Measurements from ENCODE around the gene NAGA.

NAGA gene

DNA sequence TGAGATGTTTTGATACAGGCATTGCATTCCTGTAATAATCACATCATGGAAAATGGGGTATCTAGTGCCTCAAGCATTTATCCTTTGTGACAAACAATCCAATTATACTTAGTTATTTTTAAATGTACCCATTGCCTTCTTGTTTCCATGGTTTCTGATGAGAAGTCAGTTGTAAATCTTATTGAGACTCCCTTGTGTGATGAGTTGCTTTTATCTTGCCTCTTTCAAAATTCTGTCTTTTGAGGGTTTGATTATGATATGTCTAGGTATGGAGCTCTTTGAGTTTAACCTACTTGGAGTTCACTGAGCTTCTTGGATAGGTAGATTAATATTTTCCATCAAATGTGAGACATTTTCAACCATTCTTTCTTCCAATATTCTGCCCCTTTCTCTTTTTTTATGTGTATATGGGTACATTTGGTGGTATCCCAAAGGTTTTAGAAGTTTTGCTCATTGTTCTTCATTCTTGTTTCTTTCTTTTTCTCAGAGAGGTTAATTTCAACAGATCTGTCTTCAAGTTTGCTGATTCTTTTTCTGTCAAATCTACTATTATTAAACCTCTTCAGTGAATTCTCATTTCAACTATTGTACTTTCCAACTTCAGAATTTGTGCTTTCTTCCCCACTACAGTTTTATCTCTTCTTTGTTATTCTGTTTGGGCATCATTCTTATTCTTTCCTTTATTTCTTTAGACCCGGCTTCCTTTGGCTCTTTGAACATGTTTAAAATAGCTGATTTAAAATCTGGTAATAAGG lies 13.7 kb downstream of the NAGA start:
- no peak overlapping the region for H3K27ac ChIP-seq
- TF ChIP-seq, protein P1, sequence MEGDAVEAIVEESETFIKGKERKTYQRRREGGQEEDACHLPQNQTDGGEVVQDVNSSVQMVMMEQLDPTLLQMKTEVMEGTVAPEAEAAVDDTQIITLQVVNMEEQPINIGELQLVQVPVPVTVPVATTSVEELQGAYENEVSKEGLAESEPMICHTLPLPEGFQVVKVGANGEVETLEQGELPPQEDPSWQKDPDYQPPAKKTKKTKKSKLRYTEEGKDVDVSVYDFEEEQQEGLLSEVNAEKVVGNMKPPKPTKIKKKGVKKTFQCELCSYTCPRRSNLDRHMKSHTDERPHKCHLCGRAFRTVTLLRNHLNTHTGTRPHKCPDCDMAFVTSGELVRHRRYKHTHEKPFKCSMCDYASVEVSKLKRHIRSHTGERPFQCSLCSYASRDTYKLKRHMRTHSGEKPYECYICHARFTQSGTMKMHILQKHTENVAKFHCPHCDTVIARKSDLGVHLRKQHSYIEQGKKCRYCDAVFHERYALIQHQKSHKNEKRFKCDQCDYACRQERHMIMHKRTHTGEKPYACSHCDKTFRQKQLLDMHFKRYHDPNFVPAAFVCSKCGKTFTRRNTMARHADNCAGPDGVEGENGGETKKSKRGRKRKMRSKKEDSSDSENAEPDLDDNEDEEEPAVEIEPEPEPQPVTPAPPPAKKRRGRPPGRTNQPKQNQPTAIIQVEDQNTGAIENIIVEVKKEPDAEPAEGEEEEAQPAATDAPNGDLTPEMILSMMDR (IDR thresholded peaks at IDR 0.05): no peak
- no peak for TF ChIP-seq ZFX (IDR thresholded peaks at IDR 0.05; ENCODE audit: borderline replicate concordance)

DNA sequence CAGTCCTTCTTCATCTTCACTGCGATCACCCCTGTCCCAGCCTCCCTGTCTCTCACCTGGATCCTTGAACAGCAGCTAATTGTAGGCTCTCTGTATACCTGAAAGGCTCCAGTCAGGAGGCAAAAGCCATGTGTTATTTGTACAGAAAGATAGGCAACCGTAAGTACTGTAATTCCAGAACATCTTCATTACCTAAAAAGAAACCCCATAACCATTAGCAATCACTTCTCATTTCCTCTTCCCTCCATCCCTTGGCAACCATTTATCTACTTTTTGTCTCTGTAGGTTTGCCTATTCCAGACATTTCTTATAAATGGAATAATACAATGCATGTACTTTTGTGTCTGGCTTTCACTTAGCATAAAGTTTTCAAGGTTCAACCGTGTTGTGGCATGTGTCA lies 17.8 kb downstream of the NAGA start:
- no peak overlapping the region for H3K27ac ChIP-seq
- TF ChIP-seq ZFX (IDR thresholded peaks at IDR 0.05; ENCODE audit: borderline replicate concordance): no peak
- TF ChIP-seq, protein P1 (IDR thresholded peaks at IDR 0.05): no peak

- TF ChIP-seq, protein P1 (IDR thresholded peaks at IDR 0.05): no peak
- TF ChIP-seq ZFX (IDR thresholded peaks at IDR 0.05; ENCODE audit: borderline replicate concordance): no peak
- no peak overlapping the region for H3K27ac ChIP-seq
Measured at GRCh38 chr22:42050641-42051180, 19.9 kb downstream of the NAGA start.

DNA sequence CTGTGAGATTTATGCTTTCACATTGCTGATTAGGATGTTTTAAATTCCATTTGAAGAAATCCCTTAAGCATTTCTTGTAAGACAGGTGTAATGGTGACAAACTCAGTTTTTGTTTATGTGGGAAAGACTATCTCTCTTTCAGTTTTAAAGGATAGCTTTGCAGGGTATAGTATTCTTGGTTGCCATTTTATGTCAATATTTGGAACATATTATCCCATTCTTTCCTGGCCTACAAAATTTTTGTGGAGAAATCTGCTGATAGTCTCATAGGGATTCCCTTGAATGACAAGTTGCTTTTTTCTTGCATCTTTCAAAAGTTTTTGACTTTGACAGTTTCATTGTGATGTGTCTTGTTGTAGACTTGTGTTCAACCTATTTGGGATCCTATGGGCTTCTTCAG lies 28.8 kb downstream of the NAGA start:
- no peak overlapping the region for H3K27ac ChIP-seq
- TF ChIP-seq, protein P1 (IDR thresholded peaks at IDR 0.05): no peak
- TF ChIP-seq ZFX (IDR thresholded peaks at IDR 0.05; ENCODE audit: borderline replicate concordance): no peak

GRCh38 chr22:42039271-42039670 lies 31.3 kb downstream of the NAGA start:
- no peak overlapping the region for H3K27ac ChIP-seq
- no peak for TF ChIP-seq ZFX (IDR thresholded peaks at IDR 0.05; ENCODE audit: borderline replicate concordance)
- TF ChIP-seq, protein P1 (IDR thresholded peaks at IDR 0.05): no peak

- H3K27ac ChIP-seq: no peak overlapping the region
- TF ChIP-seq, protein P1 (IDR thresholded peaks at IDR 0.05): no peak
- TF ChIP-seq ZFX (IDR thresholded peaks at IDR 0.05; ENCODE audit: borderline replicate concordance): no peak
Measured at GRCh38 chr22:42035256-42035655, 35.4 kb downstream of the NAGA start.

Measured in 22Rv1 (cell line).